ENCODE data around the gene CBX4.
"Not testable (repeated sequence)": the region's sequence is repeated elsewhere in the genome, so short reads cannot be mapped to it uniquely, and the experiment has no call there.

CBX4 gene

GRCh38 chr17:79859676-79860615 is 20.7 kb upstream of the CBX4 start:
- no peak for DNase-seq (ENCODE audit: low spot score)

GRCh38 chr17:79857095-79857494 is 17.9 kb upstream of the CBX4 start:
- DNase-seq (ENCODE audit: low spot score) = no peak

GRCh38 chr17:79855331-79856124 is 16.3 kb upstream of the CBX4 start:
- DNase-seq (ENCODE audit: low spot score) = no peak

GRCh38 chr17:79854080-79855060 is 15.1 kb upstream of the CBX4 start:
- DNase-seq (ENCODE audit: low spot score) = no peak

- DNase-seq (ENCODE audit: low spot score) = not testable (repeated sequence)
These were observed 13.9 kb upstream of the CBX4 start for GRCh38 chr17:79853168-79853567.

GRCh38 chr17:79852748-79853147 is 13.5 kb upstream of the CBX4 start:
- DNase-seq (ENCODE audit: low spot score) = peak; percentile 31

- DNase-seq (ENCODE audit: low spot score) = no peak
These were observed 12.2 kb upstream of the CBX4 start for GRCh38 chr17:79851461-79851817.

GRCh38 chr17:79850571-79851460 is 11.6 kb upstream of the CBX4 start:
- DNase-seq (ENCODE audit: low spot score) = peak; percentile 86

- DNase-seq (ENCODE audit: low spot score) = no peak
These were observed 10.7 kb upstream of the CBX4 start for GRCh38 chr17:79849953-79850352.

- DNase-seq (ENCODE audit: low spot score) = no peak
These were observed 9.1 kb upstream of the CBX4 start for GRCh38 chr17:79848370-79848766.

GRCh38 chr17:79847698-79848369 is 8.6 kb upstream of the CBX4 start:
- no peak for DNase-seq (ENCODE audit: low spot score)

GRCh38 chr17:79845601-79845949 is 6.3 kb upstream of the CBX4 start:
- no peak for DNase-seq (ENCODE audit: low spot score)

GRCh38 chr17:79844869-79845600 is 5.8 kb upstream of the CBX4 start:
- peak; percentile 61 for DNase-seq (ENCODE audit: low spot score)

GRCh38 chr17:79843816-79844800 is 4.9 kb upstream of the CBX4 start:
- peak; percentile 66 for DNase-seq (ENCODE audit: low spot score)

- DNase-seq (ENCODE audit: low spot score) = peak; percentile 25
These were observed 4.2 kb upstream of the CBX4 start for GRCh38 chr17:79843474-79843815.

GRCh38 chr17:79842656-79843473 is 3.6 kb upstream of the CBX4 start:
- DNase-seq (ENCODE audit: low spot score) = no peak

GRCh38 chr17:79842136-79842655 is 3.0 kb upstream of the CBX4 start:
- no peak for DNase-seq (ENCODE audit: low spot score)
